22Rv1 (cell line): ENCODE measurements around the gene VASH2.
A peak's percentile ranks its signal among the peaks of the same experiment; 100 is the strongest.
"Not testable (repeated sequence)": the region's sequence is repeated elsewhere in the genome, so short reads cannot be mapped to it uniquely, and the experiment has no call there.

Experiments
- H3K27ac ChIP-seq: fragments of 450-650 bp; 2 replicates; pipeline ENCODE4 v1.5.1; 2017
- ZFX ChIP-seq: fragments of 450-650 bp; IDR thresholded peaks from 2 replicates; pipeline ENCODE4 v1.6.1; 2017; ENCODE audit warnings: antibody characterized with exemption, borderline replicate concordance
- TF ChIP-seq, protein P1 (sequence below): fragments of 450-650 bp; IDR thresholded peaks from 2 replicates; pipeline ENCODE4 v1.5.1; 2017; ENCODE audit warnings: mild to moderate bottlenecking

VASH2 gene

DNA sequence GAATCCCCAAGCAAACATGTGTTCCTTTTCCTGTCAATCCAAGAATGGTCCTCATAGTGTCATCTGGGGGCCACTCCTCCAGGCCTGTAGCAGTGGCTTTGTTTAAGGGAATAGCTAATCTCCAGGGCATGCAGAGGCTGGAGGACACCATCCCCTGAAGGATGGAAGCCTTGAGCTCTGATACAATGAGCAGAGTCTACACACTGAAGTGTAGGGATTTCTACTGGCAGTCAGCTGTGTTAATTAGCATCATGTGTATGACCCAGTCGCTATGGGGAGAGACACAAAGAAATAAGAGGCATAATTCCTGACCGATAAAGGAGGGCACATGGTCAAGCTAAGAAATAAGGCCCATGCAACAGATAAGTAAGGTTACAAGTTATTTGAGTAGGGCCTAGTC lies 36.2 kb downstream of the VASH2 start:
- H3K27ac ChIP-seq = no peak overlapping the region
- TF ChIP-seq, protein P1, sequence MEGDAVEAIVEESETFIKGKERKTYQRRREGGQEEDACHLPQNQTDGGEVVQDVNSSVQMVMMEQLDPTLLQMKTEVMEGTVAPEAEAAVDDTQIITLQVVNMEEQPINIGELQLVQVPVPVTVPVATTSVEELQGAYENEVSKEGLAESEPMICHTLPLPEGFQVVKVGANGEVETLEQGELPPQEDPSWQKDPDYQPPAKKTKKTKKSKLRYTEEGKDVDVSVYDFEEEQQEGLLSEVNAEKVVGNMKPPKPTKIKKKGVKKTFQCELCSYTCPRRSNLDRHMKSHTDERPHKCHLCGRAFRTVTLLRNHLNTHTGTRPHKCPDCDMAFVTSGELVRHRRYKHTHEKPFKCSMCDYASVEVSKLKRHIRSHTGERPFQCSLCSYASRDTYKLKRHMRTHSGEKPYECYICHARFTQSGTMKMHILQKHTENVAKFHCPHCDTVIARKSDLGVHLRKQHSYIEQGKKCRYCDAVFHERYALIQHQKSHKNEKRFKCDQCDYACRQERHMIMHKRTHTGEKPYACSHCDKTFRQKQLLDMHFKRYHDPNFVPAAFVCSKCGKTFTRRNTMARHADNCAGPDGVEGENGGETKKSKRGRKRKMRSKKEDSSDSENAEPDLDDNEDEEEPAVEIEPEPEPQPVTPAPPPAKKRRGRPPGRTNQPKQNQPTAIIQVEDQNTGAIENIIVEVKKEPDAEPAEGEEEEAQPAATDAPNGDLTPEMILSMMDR = no peak
- TF ChIP-seq ZFX = no peak

DNA sequence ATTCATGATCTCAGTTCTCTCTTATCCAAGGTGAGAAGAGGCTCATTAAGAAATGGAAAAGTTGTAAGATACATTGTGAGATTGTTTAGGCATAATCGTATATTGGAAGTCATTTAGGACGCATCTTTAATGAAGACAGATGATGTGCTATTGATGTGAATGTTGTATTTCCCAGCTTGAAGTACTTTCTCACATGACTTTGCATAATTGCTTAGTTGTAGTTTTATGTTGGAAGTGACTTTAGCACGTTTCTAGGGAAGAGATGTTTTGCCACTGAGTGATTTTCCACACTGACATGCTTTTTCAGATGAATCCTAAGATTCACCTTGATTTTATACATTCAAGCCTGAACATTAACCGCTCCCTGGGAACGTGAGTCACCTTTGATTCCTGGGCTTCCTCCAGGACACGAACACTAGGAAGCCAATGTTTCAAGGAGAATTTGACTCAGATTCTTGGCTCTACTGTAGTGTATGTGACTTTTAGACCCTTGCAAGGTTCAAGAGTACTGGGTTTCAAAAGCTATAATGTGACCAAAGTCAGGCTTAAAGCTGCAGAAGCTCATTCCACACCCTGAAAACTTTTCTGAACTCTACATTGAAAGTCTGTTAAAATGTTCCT lies 37.5 kb downstream of the VASH2 start:
- TF ChIP-seq, protein P1 = no peak
- TF ChIP-seq ZFX = no peak
- H3K27ac ChIP-seq = no peak overlapping the region

DNA sequence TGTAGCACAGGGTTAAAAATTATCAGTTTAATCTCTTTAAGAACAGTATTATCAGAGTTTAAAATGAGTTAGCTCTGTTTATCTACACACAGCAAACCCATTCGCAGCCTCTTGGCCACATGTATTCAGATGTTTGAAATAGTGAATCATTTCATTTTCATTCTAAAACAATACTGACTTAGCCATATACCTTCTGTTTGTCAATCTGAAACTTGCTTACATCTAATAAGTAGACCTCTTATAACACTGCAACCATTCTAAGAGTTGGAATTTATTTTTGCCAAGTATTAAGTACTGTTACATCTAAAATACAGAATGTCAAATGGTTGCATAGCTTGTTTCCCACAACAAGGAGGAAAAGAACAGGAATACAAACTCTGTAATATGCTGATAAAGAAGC lies 39.9 kb downstream of the VASH2 start:
- H3K27ac ChIP-seq = no peak overlapping the region
- TF ChIP-seq ZFX = no peak
- TF ChIP-seq, protein P1 = no peak

DNA sequence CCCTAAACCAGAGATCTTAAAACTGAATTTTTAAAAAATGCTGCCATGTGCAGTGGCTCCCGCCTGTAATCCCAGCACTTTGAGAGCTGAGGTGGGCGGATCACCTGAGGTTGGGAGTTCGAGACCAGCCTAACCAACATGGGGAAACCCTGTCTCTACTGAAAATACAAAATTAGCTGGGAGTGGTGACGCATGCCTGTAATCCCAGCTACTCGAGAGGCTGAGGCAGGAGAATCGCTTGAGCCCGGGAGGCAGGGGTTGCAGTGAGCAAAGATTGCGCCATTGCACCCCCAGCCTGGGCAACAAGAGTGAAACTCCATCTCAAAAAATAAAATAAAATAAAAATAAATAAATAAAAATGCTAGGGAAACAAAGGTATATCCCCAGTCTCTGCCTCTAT lies 43.6 kb downstream of the VASH2 start:
- H3K27ac ChIP-seq = not testable (repeated sequence)

DNA sequence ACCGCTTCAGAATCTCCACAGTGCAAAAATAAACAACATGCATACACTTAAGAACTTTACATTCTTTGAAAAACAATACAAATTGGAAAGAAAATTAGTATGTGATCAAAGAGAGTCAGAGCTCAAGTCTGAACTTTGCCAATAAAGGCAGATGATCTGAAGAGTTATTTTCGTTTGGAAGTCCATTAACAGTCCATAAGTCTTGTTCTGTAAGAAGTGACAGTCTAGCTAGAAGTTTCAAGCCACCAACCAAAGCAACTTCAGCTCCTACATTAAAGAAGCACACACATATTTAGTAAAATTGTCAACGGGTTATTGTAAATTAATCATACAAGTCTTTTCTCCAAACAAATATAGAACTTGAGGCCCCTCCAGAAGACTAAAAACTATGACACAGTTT lies 44.6 kb downstream of the VASH2 start:
- TF ChIP-seq, protein P1 = no peak
- no peak for TF ChIP-seq ZFX
- no peak overlapping the region for H3K27ac ChIP-seq

DNA sequence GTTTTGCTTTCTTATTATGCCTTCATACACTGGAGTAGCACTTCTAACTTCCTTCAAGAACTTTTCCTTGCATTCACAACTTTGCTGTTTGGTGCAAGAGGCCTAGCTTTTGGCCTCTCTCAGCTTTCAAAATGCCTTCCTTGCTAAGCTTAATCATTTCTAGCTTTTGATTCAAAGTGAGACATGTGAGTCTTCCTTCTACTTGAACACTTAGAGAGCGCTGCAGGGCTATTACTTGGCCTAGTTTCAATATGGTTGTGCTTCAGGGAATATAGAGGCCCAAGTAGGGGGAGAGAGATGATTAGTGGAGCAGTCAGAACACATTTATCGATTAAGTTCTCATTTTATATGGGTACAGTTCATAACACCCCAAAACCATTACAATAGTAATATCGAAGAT lies 52.9 kb downstream of the VASH2 start:
- H3K27ac ChIP-seq = no peak overlapping the region
- no peak for TF ChIP-seq ZFX
- TF ChIP-seq, protein P1 = no peak

DNA sequence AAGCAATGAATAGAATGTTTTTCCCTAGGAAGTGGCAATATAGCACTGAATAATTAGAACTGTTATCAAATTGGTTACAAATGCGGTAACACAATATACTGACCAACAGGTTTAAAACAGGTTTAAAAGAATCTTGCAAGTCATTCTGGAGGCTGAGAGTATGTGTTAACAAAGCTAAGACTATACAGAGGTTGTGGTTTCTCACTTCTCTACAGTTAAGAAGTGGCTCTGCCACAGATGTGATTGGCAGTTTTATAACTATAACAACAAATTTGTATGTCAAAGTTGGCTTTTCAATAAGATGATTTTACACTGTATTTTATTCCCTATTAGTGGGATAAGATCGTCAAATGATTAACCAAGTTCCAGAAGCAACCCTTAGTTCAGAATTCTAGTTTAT lies 58.2 kb downstream of the VASH2 start:
- no peak overlapping the region for H3K27ac ChIP-seq
- TF ChIP-seq, protein P1 = no peak
- TF ChIP-seq ZFX = no peak

DNA sequence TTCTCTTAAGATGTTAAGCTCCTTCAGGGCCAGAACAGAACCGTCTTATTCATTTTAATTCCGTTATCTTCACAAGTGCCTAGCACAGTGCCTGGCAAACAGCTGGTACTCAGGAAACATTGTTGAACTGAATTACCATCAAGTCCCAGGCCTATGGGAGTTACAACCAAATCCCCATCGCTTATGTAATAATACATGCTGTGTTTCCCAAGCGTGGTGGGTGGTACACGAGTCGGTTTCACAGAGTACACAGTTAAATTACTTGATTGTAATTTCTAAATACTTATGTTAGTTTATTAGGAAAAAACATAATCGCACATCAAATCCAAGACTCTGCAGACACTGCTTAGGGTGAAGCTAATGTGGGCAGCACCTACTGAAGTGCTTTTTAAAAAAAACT lies 64.3 kb downstream of the VASH2 start:
- no peak for TF ChIP-seq ZFX
- TF ChIP-seq, protein P1 = no peak
- H3K27ac ChIP-seq = peak overlapping the region; percentile 90
